OCI-LY1 (cell line): ENCODE data around the gene SYDE2.

ENCODE experiments used
- EZH2 ChIP-seq: fragments of 200-600 bp; sonication (generic), shearing (Covaris generic); IDR thresholded peaks from 2 replicates; pipeline ENCODE4 v1.8.0; 2017; ENCODE audit warnings: borderline replicate concordance, mixed run types, mild to moderate bottlenecking, antibody characterized with exemption, low read length, moderate library complexity, mixed read lengths
- TF ChIP-seq, protein P1 (sequence below): fragments of 200-600 bp; sonication (generic), shearing (Covaris generic); IDR thresholded peaks from 2 replicates; pipeline ENCODE4 v1.5.1; 2017; ENCODE audit warnings: mild to moderate bottlenecking, antibody characterized with exemption, low read length, moderate library complexity, mixed read lengths

- no peak for TF ChIP-seq EZH2
- TF ChIP-seq, protein P1, sequence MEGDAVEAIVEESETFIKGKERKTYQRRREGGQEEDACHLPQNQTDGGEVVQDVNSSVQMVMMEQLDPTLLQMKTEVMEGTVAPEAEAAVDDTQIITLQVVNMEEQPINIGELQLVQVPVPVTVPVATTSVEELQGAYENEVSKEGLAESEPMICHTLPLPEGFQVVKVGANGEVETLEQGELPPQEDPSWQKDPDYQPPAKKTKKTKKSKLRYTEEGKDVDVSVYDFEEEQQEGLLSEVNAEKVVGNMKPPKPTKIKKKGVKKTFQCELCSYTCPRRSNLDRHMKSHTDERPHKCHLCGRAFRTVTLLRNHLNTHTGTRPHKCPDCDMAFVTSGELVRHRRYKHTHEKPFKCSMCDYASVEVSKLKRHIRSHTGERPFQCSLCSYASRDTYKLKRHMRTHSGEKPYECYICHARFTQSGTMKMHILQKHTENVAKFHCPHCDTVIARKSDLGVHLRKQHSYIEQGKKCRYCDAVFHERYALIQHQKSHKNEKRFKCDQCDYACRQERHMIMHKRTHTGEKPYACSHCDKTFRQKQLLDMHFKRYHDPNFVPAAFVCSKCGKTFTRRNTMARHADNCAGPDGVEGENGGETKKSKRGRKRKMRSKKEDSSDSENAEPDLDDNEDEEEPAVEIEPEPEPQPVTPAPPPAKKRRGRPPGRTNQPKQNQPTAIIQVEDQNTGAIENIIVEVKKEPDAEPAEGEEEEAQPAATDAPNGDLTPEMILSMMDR = no peak
Measured at GRCh38 chr1:85134583-85135391, 66.0 kb downstream of the SYDE2 start.
